ENCODE data around the gene TAF1C. TPM values are rescaled to one million over a fixed set of nuclear protein-coding genes. Genes with fewer than 3 reads are reported as not detected.
"Not testable (repeated sequence)": the region's sequence is repeated elsewhere in the genome, so short reads cannot be mapped to it uniquely, and the experiment has no call there.

Gene TAF1C
- total RNA-seq, 4 donors from 2014 or later: 46.7 to 75.5 (median 55.2) TPM

DNA sequence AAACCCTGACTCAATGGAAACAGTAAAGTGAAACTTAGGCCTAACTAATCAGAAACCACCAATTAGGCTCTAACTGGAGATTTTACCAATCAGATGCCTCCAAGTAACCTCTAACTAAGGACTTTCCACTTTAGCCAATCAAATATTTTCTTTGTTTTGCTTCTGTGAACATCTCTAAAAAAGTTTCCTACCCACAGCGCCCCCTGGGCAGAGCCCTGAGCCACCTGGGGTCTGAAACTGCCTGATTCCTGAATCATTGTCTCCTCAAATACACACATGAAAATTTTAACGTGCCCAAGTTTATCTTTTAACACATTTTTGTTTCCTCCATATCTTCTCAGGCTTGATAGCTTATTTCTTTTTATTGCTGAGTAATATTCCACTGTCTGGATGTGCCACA is 23.1 kb upstream of the TAF1C start:
- DNase-seq (ENCODE audit: low spot score in 2 of 2): no peak
- H3K27ac ChIP-seq: no peak overlapping the region
- 86% methylated on average over 2 of the region's 2 CpGs for WGBS
- TF ChIP-seq EP300 (IDR thresholded peaks at IDR 0.05) (no peak), POLR2AphosphoS5 (IDR thresholded peaks at IDR 0.05) (no peak), POLR2A (IDR thresholded peaks at IDR 0.05) (no peak)
- TF ChIP-seq, protein P1, sequence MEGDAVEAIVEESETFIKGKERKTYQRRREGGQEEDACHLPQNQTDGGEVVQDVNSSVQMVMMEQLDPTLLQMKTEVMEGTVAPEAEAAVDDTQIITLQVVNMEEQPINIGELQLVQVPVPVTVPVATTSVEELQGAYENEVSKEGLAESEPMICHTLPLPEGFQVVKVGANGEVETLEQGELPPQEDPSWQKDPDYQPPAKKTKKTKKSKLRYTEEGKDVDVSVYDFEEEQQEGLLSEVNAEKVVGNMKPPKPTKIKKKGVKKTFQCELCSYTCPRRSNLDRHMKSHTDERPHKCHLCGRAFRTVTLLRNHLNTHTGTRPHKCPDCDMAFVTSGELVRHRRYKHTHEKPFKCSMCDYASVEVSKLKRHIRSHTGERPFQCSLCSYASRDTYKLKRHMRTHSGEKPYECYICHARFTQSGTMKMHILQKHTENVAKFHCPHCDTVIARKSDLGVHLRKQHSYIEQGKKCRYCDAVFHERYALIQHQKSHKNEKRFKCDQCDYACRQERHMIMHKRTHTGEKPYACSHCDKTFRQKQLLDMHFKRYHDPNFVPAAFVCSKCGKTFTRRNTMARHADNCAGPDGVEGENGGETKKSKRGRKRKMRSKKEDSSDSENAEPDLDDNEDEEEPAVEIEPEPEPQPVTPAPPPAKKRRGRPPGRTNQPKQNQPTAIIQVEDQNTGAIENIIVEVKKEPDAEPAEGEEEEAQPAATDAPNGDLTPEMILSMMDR (IDR thresholded peaks at IDR 0.05): no peak
- H3K27me3 ChIP-seq: no peaks in the 10 kb centered on the region
- H3K9me3 ChIP-seq: no peaks in the 10 kb centered on the region
- no peak overlapping the region for H3K4me3 ChIP-seq
- no peaks in the 10 kb centered on the region for H3K36me3 ChIP-seq
- H3K4me1 ChIP-seq: no peaks in the 10 kb centered on the region

DNA sequence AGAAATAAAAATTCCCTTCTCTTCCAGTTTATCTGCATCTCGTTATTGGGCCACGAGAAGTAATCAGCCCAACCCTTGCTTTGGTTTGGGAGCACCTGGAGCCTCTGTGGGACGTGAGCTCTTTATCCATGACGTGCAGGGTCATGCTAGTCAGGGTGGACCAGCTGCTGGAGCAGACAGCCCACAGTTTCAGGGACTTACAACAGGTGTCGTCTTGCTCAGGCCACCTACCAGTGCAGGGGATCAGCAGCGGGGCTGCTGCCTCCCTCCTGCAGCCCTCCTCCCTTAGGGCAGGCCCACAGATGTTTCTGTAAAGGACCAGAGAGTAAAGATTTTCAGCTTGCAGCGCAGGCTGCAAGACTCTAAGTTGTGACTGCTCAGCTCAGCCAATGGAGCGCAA is 21.0 kb upstream of the TAF1C start:
- TF ChIP-seq, protein P1 (IDR thresholded peaks at IDR 0.05): no peak
- no peak for TF ChIP-seq EP300 (IDR thresholded peaks at IDR 0.05)
- TF ChIP-seq POLR2AphosphoS5 (IDR thresholded peaks at IDR 0.05): no peak
- TF ChIP-seq POLR2A (IDR thresholded peaks at IDR 0.05): no peak
- Histone ChIP-seq H3K36me3 (no peaks in the 10 kb centered on the region), H3K27me3 (no peaks in the 10 kb centered on the region), H3K9me3 (no peaks in the 10 kb centered on the region), H3K4me3 (no peak overlapping the region), H3K4me1 (no peaks in the 10 kb centered on the region), H3K27ac (no peak overlapping the region)
- 75% methylated on average over 8 of the region's 8 CpGs for WGBS
- DNase-seq (ENCODE audit: low spot score in 2 of 2): no peak

DNA sequence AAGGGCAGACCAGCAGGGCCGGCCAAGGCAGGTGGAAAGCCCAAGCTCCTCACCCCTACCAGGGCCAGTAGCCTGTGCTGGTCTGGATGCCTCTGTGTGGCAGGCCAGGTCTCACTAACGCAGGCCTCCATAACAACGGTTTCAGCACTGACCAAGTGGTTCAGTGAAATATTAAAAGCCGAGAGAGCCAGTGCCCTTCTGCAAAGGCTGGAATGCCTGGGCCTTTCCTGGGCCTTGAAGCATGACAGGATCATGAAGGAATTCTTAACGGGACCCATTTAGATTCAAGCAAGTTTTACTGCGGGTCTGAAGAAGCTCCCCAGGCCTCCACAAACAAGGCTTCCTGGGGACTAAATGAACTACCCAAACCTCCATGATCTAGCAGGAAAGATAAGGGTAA is 20.4 kb upstream of the TAF1C start:
- no peaks in the 10 kb centered on the region for H3K36me3 ChIP-seq
- WGBS: 74% methylated on average over 6 of the region's 6 CpGs
- no peaks in the 10 kb centered on the region for H3K9me3 ChIP-seq
- DNase-seq (ENCODE audit: low spot score in 2 of 2): no peak
- no peak overlapping the region for H3K4me3 ChIP-seq
- TF ChIP-seq POLR2A (IDR thresholded peaks at IDR 0.05) (no peak), POLR2AphosphoS5 (IDR thresholded peaks at IDR 0.05) (no peak), EP300 (IDR thresholded peaks at IDR 0.05) (no peak)
- TF ChIP-seq, protein P1 (IDR thresholded peaks at IDR 0.05): no peak
- no peaks in the 10 kb centered on the region for H3K4me1 ChIP-seq
- no peak overlapping the region for H3K27ac ChIP-seq
- H3K27me3 ChIP-seq: no peaks in the 10 kb centered on the region

DNA sequence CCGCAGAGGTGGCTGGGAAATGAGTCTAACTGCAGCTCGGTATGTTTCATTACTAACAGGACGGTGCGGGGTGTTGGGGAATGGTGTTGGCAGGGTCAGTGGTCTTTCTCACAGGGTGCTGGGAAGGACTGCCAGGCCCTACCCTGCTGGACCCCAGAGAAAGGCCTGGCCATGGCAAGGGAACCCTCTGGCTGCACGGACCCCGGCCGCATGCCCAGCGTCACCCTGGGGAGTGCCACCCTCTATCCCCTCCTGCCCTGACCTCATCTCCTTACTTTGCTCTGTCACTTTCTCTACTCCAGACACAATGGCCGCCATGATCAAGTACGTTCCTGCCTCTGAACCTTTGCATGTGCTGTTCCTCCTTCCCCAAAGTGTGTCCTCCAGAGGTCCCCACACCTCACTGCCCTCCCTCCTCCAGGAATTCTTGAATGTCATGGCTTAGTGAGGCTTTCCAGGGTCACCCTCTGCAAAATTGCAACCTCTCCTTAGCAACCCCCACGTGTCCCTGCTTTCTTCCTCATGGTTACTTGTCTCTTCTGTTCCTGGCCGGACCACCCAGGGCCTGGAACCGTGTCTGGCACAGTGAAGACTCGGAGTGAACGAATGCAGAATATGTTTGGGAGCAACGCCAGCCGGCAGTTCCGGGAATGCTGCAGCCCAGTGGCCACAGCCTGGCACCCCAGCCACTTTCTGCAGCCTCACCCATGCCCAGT is 19.3 kb upstream of the TAF1C start:
- no peak overlapping the region for H3K27ac ChIP-seq
- 82% methylated on average over 18 of the region's 18 CpGs for WGBS
- H3K9me3 ChIP-seq: no peaks in the 10 kb centered on the region
- H3K36me3 ChIP-seq: no peaks in the 10 kb centered on the region
- DNase-seq (ENCODE audit: low spot score in 2 of 2): no peak
- no peaks in the 10 kb centered on the region for H3K27me3 ChIP-seq
- H3K4me3 ChIP-seq: no peak overlapping the region
- H3K4me1 ChIP-seq: no peaks in the 10 kb centered on the region
- TF ChIP-seq, protein P1 (IDR thresholded peaks at IDR 0.05): no peak
- no peak for TF ChIP-seq POLR2A (IDR thresholded peaks at IDR 0.05)
- TF ChIP-seq POLR2AphosphoS5 (IDR thresholded peaks at IDR 0.05): no peak
- no peak for TF ChIP-seq EP300 (IDR thresholded peaks at IDR 0.05)

DNA sequence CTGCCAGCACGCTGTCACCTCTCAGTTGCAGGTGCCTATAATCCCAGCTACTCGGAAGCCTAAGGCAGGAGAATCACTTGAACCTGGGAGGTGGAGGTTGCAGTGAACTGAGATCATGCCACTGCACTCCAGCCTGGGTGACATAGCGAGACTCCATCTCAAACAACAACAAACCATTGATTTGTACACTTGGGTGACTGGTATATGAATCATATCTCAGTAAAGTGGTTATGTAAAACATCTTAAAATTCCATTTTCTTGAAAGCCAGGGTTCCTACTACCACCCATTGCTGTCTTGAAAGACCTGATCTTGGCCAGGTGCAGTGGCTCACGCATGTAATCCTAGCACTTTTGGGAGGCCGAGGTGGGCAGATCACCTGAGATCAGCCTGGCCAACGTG is 18.3 kb upstream of the TAF1C start:
- H3K27me3 ChIP-seq; H3K27ac ChIP-seq; H3K4me1 ChIP-seq; H3K4me3 ChIP-seq; H3K36me3 ChIP-seq; DNase-seq (ENCODE audit: low spot score in 2 of 2); H3K9me3 ChIP-seq: not testable (repeated sequence)
- 92% methylated on average over 6 of the region's 6 CpGs for WGBS

DNA sequence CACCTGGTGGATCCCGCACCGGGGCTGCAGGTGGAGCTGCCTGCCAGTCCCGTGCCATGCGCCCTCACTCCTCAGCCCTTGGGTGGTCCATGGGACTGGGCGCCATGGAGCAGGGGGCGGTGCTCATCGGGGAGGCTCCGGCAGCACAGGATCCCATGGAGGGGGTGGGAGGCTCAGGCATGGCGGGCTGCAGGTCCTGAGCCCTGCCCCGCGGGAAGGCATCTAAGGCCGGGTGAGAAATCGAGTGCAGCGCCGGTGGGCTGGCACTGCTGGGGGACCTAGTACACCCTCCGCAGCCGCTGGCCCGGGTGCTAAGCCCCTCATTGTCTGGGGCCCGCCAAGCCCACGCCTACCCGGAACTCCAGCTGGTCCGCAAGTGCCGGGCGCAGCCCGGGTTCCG is 17.7 kb upstream of the TAF1C start:
- WGBS: no CpG with 5 or more reads among the region's 26 CpGs
- not testable (repeated sequence) for DNase-seq (ENCODE audit: low spot score in 2 of 2); H3K36me3 ChIP-seq; H3K4me1 ChIP-seq; H3K27ac ChIP-seq; H3K4me3 ChIP-seq; H3K9me3 ChIP-seq; H3K27me3 ChIP-seq

Measured in suprapubic skin (tissue), 4 donors.